SK-N-MC (cell line): ENCODE data around the gene DPP10.

Experiments used
- EZH2 ChIP-seq: fragments of 200-600 bp; sonication (generic); IDR thresholded peaks from one replicate; pipeline ENCODE4 v1.6.1; 2017; ENCODE audit warnings: antibody characterized with exemption
- POLR2AphosphoS5 ChIP-seq: IDR thresholded peaks from 2 replicates; pipeline ENCODE4 v1.6.1; 2012; ENCODE audit warnings: mild to moderate bottlenecking, low read depth, low read length, borderline replicate concordance

GRCh38 chr2:115610888-115611287 lies 1168.4 kb downstream of the DPP10 start:
- TF ChIP-seq EZH2: no peak
- TF ChIP-seq POLR2AphosphoS5: no peak
